ENCODE measurements around the gene TNIP2.
"Not testable (repeated sequence)": the region's sequence is repeated elsewhere in the genome, so short reads cannot be mapped to it uniquely, and the experiment has no call there.

TNIP2 gene

DNA sequence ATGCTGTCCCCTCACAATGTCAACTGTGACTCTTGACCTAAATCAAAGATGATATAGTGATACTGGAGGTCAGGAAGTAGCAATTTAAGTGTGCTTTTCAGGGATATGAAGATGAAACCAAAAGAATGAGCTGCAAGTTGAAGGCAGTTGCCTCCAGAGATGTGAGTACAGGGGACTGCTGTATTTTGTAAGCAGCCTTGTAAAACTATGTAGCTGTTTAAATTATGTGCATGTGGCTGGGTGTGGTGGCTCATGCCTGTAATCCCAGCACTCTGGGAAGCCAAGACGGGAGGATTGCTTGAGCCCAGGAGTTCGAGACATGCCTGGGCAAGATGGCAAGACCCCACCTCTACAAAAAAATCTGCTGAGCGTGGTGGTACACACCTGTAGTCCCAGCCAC is 15.1 kb upstream of the TNIP2 start:
- no peak for DNase-seq (ENCODE audit: low read depth, low spot score)

- no peak for DNase-seq (ENCODE audit: low read depth, low spot score)
Observed at GRCh38 chr4:2768921-2769336, 12.8 kb upstream of the TNIP2 start.

DNA sequence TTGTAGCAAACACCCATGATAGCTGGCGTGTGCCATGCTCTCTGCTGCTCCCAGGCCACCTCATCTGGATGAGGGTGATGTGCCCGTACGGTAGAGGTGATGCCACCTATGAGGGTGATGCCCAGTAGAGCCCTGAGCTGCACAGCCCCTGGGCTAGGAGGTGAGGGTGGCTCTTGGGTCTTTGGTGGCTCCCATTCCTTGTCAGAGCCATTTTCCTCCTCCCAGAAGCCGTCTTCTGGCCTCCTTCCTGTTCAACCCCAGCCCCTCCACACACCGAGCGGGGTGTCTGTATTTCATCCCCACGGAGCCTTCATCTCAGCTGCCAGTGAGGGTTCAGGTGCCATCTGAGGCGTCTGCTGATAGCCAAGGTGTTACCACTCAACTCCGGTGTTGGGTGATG is 12.0 kb upstream of the TNIP2 start:
- DNase-seq (ENCODE audit: low read depth, low spot score) = no peak

DNA sequence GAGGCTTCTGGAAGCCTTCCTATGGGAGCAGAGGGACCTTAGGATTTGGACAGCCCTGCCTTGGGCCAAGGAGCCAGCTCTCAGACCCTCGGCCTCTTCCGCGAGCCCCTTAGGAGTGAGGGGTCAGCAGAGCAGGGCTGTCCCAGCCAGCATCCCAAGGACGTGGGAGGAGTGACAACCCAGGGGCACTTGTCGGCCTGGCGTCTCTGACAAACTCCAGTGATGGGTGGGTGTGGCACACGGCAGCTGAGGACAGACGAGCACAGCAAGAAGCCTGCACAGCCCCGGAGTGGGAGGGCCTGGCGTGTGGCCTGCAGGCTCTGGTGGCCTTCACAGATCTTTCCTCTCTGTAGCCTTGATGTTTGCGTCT is 11.6 kb upstream of the TNIP2 start:
- no peak for DNase-seq (ENCODE audit: low read depth, low spot score)

DNA sequence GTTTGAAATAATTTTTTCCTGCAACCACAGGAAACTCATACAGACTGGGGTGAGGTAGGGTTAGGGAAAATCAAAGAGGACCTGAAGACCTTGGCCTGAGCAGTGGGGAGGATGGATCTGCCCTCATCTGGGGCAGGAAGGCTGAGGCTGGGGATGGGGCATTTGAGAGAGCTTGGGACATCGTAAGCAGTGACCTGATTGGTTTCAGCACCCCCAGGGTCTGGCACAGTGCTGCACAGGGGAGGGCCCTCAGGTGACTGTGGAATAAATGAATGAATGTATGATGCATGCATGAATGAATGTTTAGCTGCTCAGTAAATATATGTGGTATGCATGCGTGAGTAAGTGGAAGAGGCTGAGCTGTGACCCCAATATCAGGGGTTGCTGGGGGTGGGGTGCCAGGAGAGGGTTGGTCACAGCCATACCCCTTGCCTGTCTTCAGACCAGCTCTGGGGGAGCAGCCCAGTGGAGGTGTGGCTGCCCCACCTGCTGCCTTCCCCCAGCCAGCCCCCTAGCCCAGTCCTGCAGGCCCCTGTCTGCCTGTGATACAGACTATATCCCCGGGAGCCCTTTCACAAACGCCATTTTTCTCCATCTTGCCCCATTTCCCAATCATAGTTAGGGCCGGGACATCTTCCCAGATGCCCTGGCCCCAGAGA is 11.0 kb upstream of the TNIP2 start:
- DNase-seq (ENCODE audit: low read depth, low spot score) = no peak

- DNase-seq (ENCODE audit: low read depth, low spot score) = no peak
Observed at GRCh38 chr4:2765832-2766526, 9.8 kb upstream of the TNIP2 start.

GRCh38 chr4:2763511-2763967 is 7.4 kb upstream of the TNIP2 start:
- no peak for DNase-seq (ENCODE audit: low read depth, low spot score)

DNA sequence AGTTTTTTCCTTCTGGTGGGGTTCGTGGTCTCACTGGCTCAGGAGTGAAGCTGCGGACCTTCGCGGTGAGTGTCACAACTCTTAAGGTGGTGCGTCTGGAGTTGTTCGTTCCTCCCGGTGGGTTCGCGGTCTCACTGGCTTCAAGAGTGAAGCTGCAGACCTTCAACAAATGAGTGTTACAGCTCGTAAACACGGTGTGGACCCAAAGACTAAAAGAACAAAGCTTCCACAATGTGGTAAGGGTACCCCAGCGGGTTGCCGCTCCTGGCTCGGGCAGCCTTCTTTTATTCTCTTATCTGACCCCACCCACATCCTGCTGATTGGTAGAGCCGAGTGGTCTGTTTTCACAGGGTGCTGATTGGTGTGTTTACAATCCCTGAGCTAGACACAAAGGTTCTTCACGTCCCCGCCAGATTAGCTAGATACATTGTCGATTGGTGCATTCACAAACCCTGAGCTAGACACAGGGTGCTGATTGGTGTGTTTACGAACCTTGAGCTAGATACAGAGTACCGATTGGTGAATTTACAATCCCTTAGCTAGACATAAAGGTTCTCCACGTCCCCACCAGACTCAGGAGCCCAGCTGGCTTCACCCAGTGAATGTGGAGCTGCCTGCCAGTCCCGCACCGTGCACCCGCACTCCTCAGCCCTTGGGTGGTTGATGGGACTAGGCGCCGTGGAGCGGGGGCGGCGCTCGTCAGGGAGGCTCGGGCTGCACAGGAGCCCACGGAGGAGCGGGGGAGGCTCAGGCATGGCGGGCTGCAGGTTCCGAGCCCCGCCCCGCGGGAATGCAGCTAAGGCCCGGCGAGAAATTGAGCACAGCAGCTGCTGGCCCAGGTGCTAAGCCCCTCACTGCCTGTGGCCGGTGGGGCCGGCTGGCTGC is 6.6 kb upstream of the TNIP2 start:
- not testable (repeated sequence) for DNase-seq (ENCODE audit: low read depth, low spot score)

- no peak for DNase-seq (ENCODE audit: low read depth, low spot score)
Observed at GRCh38 chr4:2762048-2762447, 5.9 kb upstream of the TNIP2 start.

DNA sequence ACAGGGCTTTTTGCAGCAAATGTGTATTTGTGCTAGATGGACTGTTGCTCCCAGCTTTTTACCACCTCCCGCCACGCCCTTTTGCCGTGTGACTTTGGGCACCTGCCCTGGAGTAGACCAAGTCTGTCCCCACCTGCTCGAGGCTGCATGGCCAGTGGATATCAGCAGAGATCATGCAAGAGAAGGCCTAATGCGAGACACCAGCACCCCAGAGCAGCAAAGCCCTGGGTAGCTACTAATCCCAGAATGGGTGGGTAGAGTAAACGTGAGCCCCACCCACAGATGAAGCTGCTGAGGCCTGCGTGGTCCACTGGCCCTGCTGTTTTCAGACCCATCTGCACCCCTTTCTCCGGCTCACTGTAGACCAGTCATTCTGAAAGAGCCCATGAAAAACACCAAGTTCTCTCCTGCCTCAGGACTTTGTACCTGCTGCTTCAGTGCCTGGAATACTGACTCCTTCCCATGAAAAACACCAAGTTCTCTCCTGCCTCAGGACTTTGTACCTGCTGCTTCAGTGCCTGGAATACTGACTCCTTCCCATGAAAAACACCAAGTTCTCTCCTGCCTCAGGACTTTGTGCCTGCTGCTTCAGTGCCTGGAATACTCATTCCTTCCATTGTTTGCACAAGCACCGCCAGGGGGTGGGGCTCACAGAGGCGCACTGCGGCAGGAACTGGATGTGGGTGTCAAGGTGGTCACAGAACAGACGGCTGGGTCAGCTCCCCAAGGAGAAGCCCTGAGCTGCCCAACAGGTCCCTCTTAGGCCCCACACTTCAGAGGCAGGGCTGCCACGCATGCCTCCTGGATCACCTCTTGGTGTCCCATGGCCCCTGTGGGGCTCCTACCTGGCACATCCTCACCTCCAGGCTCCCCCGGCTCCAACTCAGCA is 5.1 kb upstream of the TNIP2 start:
- no peak for DNase-seq (ENCODE audit: low read depth, low spot score)

- no peak for DNase-seq (ENCODE audit: low read depth, low spot score)
Observed at GRCh38 chr4:2757426-2757825, 1.3 kb upstream of the TNIP2 start.

DNA sequence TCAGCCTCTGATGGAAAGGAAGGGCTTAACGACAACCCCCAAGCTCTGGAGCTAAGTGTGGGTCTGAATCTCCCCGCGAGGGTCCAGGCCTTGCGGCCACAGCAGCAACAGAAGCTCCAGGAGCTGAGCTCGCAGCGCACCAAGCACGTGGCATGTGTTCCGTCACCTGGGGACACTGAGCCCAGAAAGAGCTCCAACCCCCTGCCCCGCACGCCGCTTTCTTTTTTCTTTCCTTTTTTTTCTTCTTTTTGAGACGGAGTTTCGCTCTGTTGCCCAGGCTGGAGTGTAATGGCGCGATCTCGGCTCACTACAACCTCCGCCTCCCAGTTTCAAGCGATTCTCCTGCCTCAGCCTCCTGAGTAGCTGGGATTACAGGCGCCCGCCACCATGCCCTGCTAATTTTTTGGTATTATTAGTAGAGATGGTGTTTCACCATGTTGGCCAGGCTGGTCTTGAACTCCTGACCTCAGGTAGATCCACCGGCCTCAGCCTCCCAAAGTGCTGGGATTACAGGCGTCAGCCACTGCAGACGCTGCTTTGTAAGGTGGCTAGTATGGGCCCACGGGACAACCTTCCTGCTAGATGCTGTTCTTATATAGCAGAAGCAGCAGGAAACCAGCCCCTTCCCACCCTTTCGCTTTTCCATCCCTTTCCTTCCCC is 685 bp upstream of the TNIP2 start:
- no peak for DNase-seq (ENCODE audit: low read depth, low spot score)

- DNase-seq (ENCODE audit: low read depth, low spot score) = no peak
Observed at GRCh38 chr4:2754848-2755819, 1.0 kb downstream of the TNIP2 start.

DNA sequence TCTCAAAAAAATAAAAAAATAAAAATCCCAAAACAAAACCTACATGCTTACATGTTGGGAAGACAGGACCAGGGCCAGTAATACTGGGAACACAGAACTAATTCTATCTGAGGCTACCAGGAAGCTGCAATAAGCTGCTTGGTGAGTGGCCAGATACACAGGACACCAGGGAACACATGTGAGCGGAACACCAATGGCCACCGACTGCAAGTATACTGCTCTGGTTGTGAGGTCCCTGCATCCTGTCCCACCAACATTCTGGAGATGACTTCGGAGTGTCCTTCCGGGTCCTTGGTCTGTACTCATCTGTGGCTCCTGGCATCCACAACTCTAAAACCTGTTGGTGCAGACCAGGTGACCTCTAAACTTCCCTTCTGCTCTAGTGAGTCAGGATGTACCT is 2.7 kb downstream of the TNIP2 start:
- no peak for DNase-seq (ENCODE audit: low read depth, low spot score)

- no peak for DNase-seq (ENCODE audit: low read depth, low spot score)
Observed at GRCh38 chr4:2750719-2751605, 5.2 kb downstream of the TNIP2 start.

DNA sequence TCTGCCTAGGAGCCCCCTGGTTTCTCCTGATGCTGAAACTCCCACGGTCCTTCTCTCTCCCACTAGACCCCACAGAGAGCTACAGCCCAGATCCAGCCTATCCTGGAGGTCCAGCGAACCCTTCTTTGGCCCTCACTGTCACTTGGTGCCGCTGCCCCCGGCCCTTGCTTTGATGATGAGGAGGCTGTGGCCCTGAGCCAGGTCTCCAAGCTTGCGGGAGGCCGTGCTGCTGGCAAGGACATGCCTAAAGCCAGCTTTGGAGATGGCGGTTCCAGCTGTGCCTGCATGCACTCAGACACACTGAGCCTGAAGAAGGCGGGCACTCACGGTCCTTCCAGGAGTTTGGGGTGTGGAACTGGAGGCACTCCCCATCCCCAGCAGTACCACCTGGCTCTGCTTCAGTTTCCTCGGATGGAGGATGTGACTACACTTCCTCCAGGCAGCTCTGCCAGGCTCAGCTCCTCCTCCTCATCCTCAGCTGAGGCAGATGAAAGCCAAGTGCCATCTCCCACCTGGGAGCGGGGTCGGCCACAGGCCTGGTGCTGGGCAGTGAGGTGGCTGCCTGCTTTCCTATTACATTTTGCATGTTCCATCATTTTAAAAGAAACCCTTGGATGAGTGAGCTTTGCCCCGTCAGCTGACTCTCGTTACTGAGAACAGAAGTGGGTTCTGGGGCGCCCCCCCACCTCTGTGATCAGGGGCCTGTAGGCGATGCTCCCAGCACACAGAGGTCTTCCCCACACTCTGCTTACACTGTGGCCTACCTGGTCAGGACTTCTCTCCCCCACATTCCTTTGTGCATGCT is 9.0 kb downstream of the TNIP2 start:
- DNase-seq (ENCODE audit: low read depth, low spot score) = no peak

GRCh38 chr4:2745981-2746806 is 9.9 kb downstream of the TNIP2 start:
- no peak for DNase-seq (ENCODE audit: low read depth, low spot score)
